HG03342 (cell line): ENCODE results near the gene IMPG2.

ENCODE experiments used
- ATAC-seq: cut with Tn5 transposase; IDR thresholded peaks from one replicate; pipeline ENCODE4 v1.9.1; 2021; ENCODE audit warnings: mild to moderate bottlenecking, moderate library complexity; ENCODE audit not compliant: unreplicated experiment

IMPG2 gene

GRCh38 chr3:101243285-101244211, 76.8 kb downstream of the IMPG2 start:
- no peak for ATAC-seq

- no peak for ATAC-seq
Measured at GRCh38 chr3:101240719-101241399, 79.5 kb downstream of the IMPG2 start.

GRCh38 chr3:101235048-101235447, 85.3 kb downstream of the IMPG2 start:
- ATAC-seq, result no peak

- ATAC-seq, result no peak
Measured at GRCh38 chr3:101230618-101231017, 89.8 kb downstream of the IMPG2 start.

GRCh38 chr3:101229681-101230080, 90.7 kb downstream of the IMPG2 start:
- ATAC-seq, result no peak

GRCh38 chr3:101228441-101228840, 91.9 kb downstream of the IMPG2 start:
- ATAC-seq, result no peak

GRCh38 chr3:101224739-101225138, 95.6 kb downstream of the IMPG2 start:
- ATAC-seq, result no peak

- no peak for ATAC-seq
Measured at GRCh38 chr3:101223016-101223415, 97.4 kb downstream of the IMPG2 start.

- ATAC-seq, result no peak
Measured at GRCh38 chr3:101219842-101220560, 100.4 kb downstream of the IMPG2 start.

- ATAC-seq, result no peak
Measured at GRCh38 chr3:101217472-101218245, 102.7 kb downstream of the IMPG2 start.

- peak; percentile 63 for ATAC-seq
Measured at GRCh38 chr3:101216710-101217465, 103.5 kb downstream of the IMPG2 start.

- no peak for ATAC-seq
Measured at GRCh38 chr3:101212730-101213129, 107.6 kb downstream of the IMPG2 start.

- ATAC-seq, result no peak
Measured at GRCh38 chr3:101204246-101204645, 116.1 kb downstream of the IMPG2 start.

- no peak for ATAC-seq
Measured at GRCh38 chr3:101203411-101203810, 117.0 kb downstream of the IMPG2 start.

- ATAC-seq, result no peak
Measured at GRCh38 chr3:101202640-101203039, 117.7 kb downstream of the IMPG2 start.

GRCh38 chr3:101200461-101200860, 119.9 kb downstream of the IMPG2 start:
- ATAC-seq, result no peak

GRCh38 chr3:101195951-101196713, 124.2 kb downstream of the IMPG2 start:
- ATAC-seq, result no peak

GRCh38 chr3:101194392-101194791, 126.0 kb downstream of the IMPG2 start:
- ATAC-seq, result no peak

- ATAC-seq, result no peak
Measured at GRCh38 chr3:101193957-101194356, 126.4 kb downstream of the IMPG2 start.
